Measurements from ENCODE around the gene BCAR1. TPM values are rescaled to one million over a fixed set of nuclear protein-coding genes. Genes with fewer than 3 reads are reported as not detected.

BCAR1 gene
- total and polyA plus RNA-seq, 2 of the 13 experiments (the other 11 are each of a cell fraction or from before 2014, with no cell fraction given): 48.1 to 51.7 TPM

GRCh38 chr16:75226550-75227360, 24.7 kb downstream of the BCAR1 start (continued):
- TF ChIP-seq ZNF264 (CRISPR knock-in tag; IDR thresholded peaks at IDR 0.05): no peak
- TF ChIP-seq BCL3 (CRISPR knock-in tag; IDR thresholded peaks at IDR 0.05): no peak
- no peak for TF ChIP-seq FOSL2 (CRISPR knock-in tag; IDR thresholded peaks at IDR 0.05)
- TF ChIP-seq KMT2A (CRISPR knock-in tag; IDR thresholded peaks at IDR 0.05): 0 out of 2 replicates have a peak, but pooled peaks have one; percentile 6
- TF ChIP-seq ZNF205 (CRISPR knock-in tag; IDR thresholded peaks at IDR 0.05): no peak
- peak; percentile 6 for TF ChIP-seq SRSF1 (optimal IDR thresholded peaks at IDR 0.05; ENCODE audit: low read depth, low read length)
- TF ChIP-seq NAIF1 (CRISPR knock-in tag; IDR thresholded peaks at IDR 0.05; ENCODE audit: borderline replicate concordance): no peak
- no peak for TF ChIP-seq HMGXB3 (CRISPR knock-in tag; IDR thresholded peaks at IDR 0.05; ENCODE audit: borderline replicate concordance)
- TF ChIP-seq ZNF629 (CRISPR knock-in tag; conservative IDR thresholded peaks at IDR 0.05): no peak
- TF ChIP-seq ARNTL (CRISPR knock-in tag; IDR thresholded peaks at IDR 0.05): no peak
- peak; percentile 98 for TF ChIP-seq AGO2 (optimal IDR thresholded peaks at IDR 0.05; ENCODE audit: low read depth, low read length)
- no peak for TF ChIP-seq TRIM24 (CRISPR knock-in tag; IDR thresholded peaks at IDR 0.05)
- TF ChIP-seq ELK4 (CRISPR knock-in tag; IDR thresholded peaks at IDR 0.05; ENCODE audit: borderline replicate concordance): no peak
- no peak for TF ChIP-seq ZNF460 (CRISPR knock-in tag; IDR thresholded peaks at IDR 0.05; ENCODE audit: borderline replicate concordance)
- TF ChIP-seq ZNF644 (CRISPR knock-in tag; IDR thresholded peaks at IDR 0.05; ENCODE audit: low read depth): no peak
- TF ChIP-seq CHD4 (IDR thresholded peaks at IDR 0.05; ENCODE audit: borderline replicate concordance, low read length): no peak
- no peak for TF ChIP-seq GRHL1 (CRISPR knock-in tag; conservative IDR thresholded peaks at IDR 0.05)
- TF ChIP-seq POGK (CRISPR knock-in tag; conservative IDR thresholded peaks at IDR 0.05): 0 out of 2 replicates have a peak, but pooled peaks have one; percentile 45
- no peak for TF ChIP-seq ZNF160 (CRISPR knock-in tag; IDR thresholded peaks at IDR 0.05)

Measured in HepG2 (cell line).